ENCODE results near the gene GATB.

GATB gene

GRCh38 chr4:151786158-151786495, 25.3 kb upstream of the GATB start:
- DNase-seq (ENCODE audit: extremely low spot score, insufficient read length, low read depth) = no peak
- no peak for FAIRE-seq

- DNase-seq (ENCODE audit: extremely low spot score, insufficient read length, low read depth) (no peak), FAIRE-seq (no peak)
These were observed 24.8 kb upstream of the GATB start for GRCh38 chr4:151785484-151786157.

- no peak for FAIRE-seq
- DNase-seq (ENCODE audit: extremely low spot score, insufficient read length, low read depth) = no peak
These were observed 23.9 kb upstream of the GATB start for GRCh38 chr4:151784706-151785105.

GRCh38 chr4:151783867-151784266, 23.1 kb upstream of the GATB start:
- FAIRE-seq (no peak), DNase-seq (ENCODE audit: extremely low spot score, insufficient read length, low read depth) (no peak)

DNA sequence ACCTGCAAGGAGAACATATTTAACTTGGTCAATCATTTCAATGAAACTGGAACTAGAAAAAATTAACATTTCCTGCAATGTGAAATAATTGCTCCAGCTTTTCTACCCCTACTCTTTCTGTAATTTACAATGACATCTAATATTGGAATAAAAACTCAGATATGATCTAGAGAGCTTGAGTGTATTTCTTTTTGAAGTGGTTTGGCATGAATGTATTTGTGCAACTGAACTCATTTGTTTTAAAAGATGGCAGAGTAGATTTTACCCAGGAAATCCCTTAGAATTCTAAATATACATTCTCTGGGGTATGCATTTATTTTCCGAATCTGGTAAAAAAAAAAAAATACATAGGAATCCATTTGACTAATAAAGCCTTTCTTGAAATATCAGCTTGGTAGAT, 21.5 kb upstream of the GATB start:
- FAIRE-seq = no peak

GRCh38 chr4:151781026-151781425, 20.2 kb upstream of the GATB start:
- DNase-seq (ENCODE audit: extremely low spot score, insufficient read length, low read depth) = no peak
- no peak for FAIRE-seq

More for the DNA sequence above, 21.5 kb upstream of the GATB start:
- no peak for DNase-seq (ENCODE audit: extremely low spot score, insufficient read length, low read depth)

DNA sequence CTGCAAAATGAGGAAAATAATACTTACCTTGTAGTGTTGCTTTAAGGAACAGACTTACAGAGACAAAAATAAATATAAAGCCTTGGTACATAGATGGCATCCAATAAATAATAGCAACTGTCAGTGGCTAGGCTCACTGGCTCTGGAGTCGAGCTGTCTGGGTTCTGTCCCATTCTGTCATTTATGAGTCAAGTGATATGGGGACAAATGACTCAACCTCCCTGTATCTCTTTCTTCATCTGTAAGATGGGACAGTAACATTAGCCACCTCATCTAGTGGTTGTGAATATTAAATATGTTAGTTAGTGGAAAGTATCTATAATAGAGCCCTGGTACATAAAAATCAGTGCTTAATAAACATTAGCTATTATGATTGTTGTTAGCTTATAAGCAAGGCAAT, 16.7 kb upstream of the GATB start:
- FAIRE-seq (no peak), DNase-seq (ENCODE audit: extremely low spot score, insufficient read length, low read depth) (no peak)

GRCh38 chr4:151774324-151774723, 13.5 kb upstream of the GATB start:
- DNase-seq (ENCODE audit: extremely low spot score, insufficient read length, low read depth) (no peak), FAIRE-seq (no peak)

DNA sequence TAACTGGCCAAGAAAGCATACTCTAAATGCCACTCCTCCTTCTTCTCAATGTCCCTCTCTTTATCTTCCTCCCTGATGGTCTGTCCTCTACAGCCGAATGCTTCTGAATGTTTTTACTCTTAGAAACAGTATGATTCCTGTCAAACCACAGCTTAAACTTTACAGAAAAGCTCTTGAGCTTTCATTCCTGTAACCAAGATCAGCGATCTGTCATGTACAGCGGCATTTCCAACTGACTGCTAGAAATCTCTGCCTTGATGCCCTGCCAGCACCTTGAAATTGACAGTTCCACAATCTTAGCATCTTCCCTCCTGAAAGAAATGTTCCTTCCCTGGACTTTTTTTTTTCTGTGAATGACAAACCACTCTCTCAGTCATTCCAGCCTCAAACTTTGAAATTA, 11.5 kb upstream of the GATB start:
- FAIRE-seq = no peak

GRCh38 chr4:151771664-151772063, 10.9 kb upstream of the GATB start:
- no peak for DNase-seq (ENCODE audit: extremely low spot score, insufficient read length, low read depth)
- no peak for FAIRE-seq

More for the DNA sequence above, 11.5 kb upstream of the GATB start:
- DNase-seq (ENCODE audit: extremely low spot score, insufficient read length, low read depth) = no peak

- no peak for DNase-seq (ENCODE audit: extremely low spot score, insufficient read length, low read depth)
- FAIRE-seq = no peak
These were observed 9.3 kb upstream of the GATB start for GRCh38 chr4:151770154-151770553.

GRCh38 chr4:151768835-151769234, 8.0 kb upstream of the GATB start:
- DNase-seq (ENCODE audit: extremely low spot score, insufficient read length, low read depth) (no peak), FAIRE-seq (no peak)

DNA sequence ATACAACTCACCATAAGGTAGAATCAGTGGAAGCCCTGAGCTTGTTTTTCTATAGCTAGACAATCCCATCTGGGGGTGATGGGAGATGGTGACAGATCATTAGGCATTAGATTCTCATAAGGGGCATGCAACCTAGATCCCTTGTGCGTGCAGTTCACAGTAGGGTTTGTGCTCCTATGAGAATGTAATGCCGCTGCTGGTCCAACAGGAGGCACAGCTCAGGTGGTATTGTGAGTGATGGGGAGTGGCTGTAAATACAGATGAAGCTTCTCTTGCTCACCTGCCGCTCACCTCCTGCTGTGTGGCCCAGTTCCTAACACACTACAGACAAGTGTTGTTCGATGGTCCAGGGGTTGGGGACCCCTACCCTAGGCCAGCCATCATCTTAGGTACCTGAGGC, 5.9 kb upstream of the GATB start:
- no peak for FAIRE-seq
- DNase-seq (ENCODE audit: extremely low spot score, insufficient read length, low read depth) = no peak

- no peak for DNase-seq (ENCODE audit: extremely low spot score, insufficient read length, low read depth)
These were observed 805 bp downstream of the GATB start for GRCh38 chr4:151760002-151760401.

DNA sequence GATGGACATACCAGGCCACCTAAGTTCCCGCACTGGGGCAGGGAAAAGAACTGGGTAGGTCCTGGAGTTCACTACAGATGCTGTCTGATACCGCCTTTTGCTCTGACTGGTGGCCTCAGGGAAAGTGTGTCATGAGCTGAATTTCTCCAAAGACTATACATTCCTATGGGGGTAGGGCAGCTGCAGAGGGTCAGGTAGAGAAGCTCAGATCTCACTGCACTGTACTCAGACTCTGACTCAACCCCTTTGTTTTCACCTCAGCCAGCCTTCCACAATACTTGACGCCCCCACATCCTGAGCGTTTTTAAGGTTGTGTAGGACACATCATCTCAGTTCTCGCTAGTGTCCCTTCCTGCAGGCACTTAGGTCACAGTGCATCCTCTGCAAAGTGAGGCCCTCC, 7.8 kb downstream of the GATB start:
- FAIRE-seq (no peak), DNase-seq (ENCODE audit: extremely low spot score, insufficient read length, low read depth) (no peak)

More at GRCh38 chr4:151760002-151760401, 805 bp downstream of the GATB start:
- FAIRE-seq = no peak

DNA sequence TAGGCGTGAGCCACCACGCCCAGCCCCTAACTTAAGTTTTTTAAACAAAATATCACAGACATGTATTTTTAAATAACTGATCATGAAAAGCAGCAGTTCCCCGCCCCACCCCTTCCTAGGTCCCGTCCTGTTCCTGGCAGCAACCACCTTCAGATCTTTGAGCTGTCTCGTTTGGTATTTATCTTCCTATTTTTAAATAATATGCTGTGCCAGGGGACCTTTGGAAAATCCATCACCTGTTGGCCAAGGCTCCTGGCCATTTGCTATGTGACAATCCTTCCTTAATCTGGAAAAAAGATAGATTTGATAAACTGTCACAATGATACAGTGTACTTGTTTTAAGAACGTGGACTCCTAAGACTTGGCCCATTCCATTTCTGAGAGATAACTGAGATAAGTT, 10.7 kb downstream of the GATB start:
- FAIRE-seq (no peak), DNase-seq (ENCODE audit: extremely low spot score, insufficient read length, low read depth) (no peak)

DNA sequence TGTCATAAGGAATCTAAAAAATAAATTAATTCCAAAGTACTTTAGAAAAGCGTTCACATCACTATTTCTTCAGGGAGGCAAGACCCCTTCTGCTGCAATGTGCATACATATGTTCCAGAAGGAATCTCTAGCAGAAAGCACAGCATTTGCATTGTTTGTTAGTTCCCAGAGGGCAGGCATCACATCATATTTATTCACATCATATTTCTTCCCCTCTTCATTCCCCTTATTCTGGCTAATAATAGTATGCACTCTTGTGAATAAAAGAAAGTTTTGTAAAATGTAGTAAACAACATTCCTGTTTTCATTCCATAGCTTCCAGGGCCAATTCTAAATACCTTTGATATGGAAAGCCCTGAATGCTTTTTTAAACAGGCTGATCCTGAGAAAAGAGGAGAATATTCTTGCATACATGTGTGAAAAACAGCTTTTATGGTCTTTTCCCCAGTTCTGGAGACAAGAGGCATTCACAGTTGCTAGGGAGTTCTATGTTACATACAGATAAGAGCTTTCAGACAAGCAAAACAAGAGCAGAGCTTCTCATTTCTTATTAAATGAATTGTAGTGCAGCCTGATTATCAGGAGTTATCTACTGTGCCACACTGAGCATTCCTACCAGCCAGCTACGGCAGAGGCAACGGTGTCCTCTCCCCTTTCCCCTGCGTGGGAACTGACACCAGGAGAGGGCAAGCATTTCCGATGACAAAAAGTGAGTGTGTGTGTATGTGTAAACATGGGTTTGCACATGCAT, 15.2 kb downstream of the GATB start:
- DNase-seq (ENCODE audit: extremely low spot score, insufficient read length, low read depth) (no peak), FAIRE-seq (no peak)

GRCh38 chr4:151744614-151745013, 16.2 kb downstream of the GATB start:
- DNase-seq (ENCODE audit: extremely low spot score, insufficient read length, low read depth) (no peak), FAIRE-seq (peak; percentile 45)

GRCh38 chr4:151743894-151744293, 16.9 kb downstream of the GATB start:
- no peak for DNase-seq (ENCODE audit: extremely low spot score, insufficient read length, low read depth)
- FAIRE-seq = no peak

DNA sequence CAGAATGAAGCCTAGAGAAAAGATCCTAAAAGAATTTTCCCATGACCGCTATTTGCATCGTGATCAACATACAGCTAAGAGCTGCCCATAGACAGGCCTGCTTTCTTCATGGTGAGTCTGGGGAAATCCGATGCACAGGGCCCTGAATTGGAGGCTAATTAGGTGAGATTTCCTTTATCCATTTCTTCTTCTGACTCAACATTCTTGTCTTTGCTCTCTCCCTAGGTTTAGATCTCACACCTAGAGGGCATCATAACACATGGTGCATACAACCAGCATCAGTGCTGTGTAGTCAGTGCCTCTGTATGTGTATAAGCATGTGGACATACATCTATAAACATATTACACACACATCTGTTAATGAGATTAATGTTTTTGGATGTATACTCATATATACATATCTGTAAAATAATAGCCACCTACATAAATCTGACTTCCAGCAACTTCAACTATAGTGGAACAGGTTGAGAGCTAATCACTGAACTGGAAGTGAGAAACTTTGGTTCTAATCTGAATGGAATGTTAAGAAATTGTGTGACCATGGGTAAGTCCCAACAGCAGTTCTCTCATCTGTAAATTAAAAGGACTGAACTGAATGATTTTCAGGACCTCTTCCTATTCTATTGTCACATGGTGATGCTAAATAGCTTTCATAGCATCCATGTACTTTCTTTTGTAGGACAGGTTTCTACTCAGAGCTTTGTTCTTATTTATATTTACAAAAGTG, 17.5 kb downstream of the GATB start:
- no peak for DNase-seq (ENCODE audit: extremely low spot score, insufficient read length, low read depth)
- no peak for FAIRE-seq

Measured in GM18507 (cell line).